Skin epidermis (tissue), 12 donors: ENCODE results near the gene HIRIP3.
"Not testable (repeated sequence)": the region's sequence is repeated elsewhere in the genome, so short reads cannot be mapped to it uniquely, and the experiment has no call there.

Experiments used
- H3K27ac ChIP-seq, 21 experiments: fragments of 200-600 bp; sonication (generic) in 11 of 21; one replicate each; pipeline ENCODE4 v1.5.0; 2020; ENCODE audit warnings: mild to moderate bottlenecking in 3 of 21, inconsistent platforms in 2 of 21, moderate library complexity in 2 of 21
- H3K4me3 ChIP-seq, 7 experiments: fragments of 200-600 bp; sonication (generic) in 2 of 7; one replicate each; pipeline ENCODE4 v1.5.0; 2020; ENCODE audit warnings: inconsistent platforms in 2 of 7, mild to moderate bottlenecking in 2 of 7, moderate library complexity in 1 of 7

HIRIP3 gene

DNA sequence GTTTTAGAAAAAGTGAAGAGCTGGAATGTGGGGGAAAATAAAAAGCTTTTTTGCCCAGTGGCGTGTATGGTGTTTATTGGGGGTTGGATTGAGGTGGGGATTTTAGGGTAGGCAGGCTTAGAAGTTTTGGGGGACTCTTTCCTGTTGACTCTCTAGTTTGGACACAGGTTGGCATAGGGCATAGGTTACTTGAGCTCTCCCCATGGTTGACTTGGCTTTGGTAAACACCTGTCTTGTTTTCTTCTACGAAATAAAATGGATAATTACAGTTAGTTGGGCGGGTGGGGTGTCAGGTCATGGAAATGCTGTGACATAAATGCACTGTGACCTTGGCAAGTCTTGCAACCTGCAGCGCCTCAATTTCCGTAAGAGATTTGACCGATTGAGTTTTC is 22.4 kb downstream of the HIRIP3 start:
- peak overlapping the region in 13 of 21 experiments; percentile 17 to 98 (median 93) for H3K27ac ChIP-seq
- H3K4me3 ChIP-seq: peak overlapping the region in 5 of 7 experiments; percentile 81 to 95 (median 85)

- H3K27ac ChIP-seq: peak overlapping the region in 4 of 21 experiments; percentile 8 to 98 (median 22)
- H3K4me3 ChIP-seq: no peak overlapping the region
Measured at GRCh38 chr16:29972500-29972899, 22.9 kb downstream of the HIRIP3 start.

GRCh38 chr16:29971304-29971703 is 24.1 kb downstream of the HIRIP3 start:
- Histone ChIP-seq H3K4me3 (no peak overlapping the region), H3K27ac (no peak overlapping the region)

DNA sequence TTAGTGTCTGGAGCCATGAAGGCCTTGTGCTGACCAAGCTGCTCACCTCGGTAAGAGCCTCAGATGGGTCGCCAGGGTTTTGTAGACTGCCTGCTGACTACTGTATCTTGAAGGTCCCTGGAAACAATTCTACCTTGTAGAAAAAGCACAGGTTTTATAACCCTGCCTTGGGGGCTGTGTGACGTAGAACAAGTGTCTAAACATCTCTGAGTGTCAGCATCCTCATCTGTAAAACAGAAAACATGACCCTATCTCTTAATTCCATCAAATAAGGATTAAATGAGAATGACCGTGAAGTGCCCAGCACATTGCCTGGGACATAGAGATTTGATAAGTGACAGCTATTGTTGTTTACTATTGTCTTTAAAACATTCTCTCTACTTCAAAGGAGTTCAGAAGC is 27.2 kb downstream of the HIRIP3 start:
- Histone ChIP-seq H3K27ac (no peak overlapping the region), H3K4me3 (no peak overlapping the region)

- H3K27ac ChIP-seq: peak overlapping the region in 20 of 21 experiments; percentile 82 to 96 (median 94)
- H3K4me3 ChIP-seq: peak overlapping the region; percentile 53 to 85 (median 69)
Measured at GRCh38 chr16:29963021-29963743, 32.2 kb downstream of the HIRIP3 start.

- peak overlapping the region; percentile 53 to 85 (median 69) for H3K4me3 ChIP-seq
- peak overlapping the region; percentile 82 to 96 (median 94) for H3K27ac ChIP-seq
Measured at GRCh38 chr16:29962344-29962994, 32.9 kb downstream of the HIRIP3 start.

- Histone ChIP-seq H3K27ac (peak within 1 kb of the TSS; percentile 82 to 96 (median 94)), H3K4me3 (peak within 1 kb of the TSS; percentile 53 to 85 (median 69))
Measured at GRCh38 chr16:29961479-29962343, 33.7 kb downstream of the HIRIP3 start, which contains the start of gene TMEM219. Gene TMEM219, plus strand, starts transcription at chr16:29962079. Its CDS starts 1,065 bp downstream, at chr16:29963144.

GRCh38 chr16:29961127-29961478 is 34.3 kb downstream of the HIRIP3 start:
- Histone ChIP-seq H3K27ac (peak overlapping the region in 20 of 21 experiments; percentile 82 to 96 (median 94)), H3K4me3 (peak overlapping the region; percentile 53 to 85 (median 69))

- not testable (repeated sequence) for H3K4me3 ChIP-seq, H3K27ac ChIP-seq
Measured at GRCh38 chr16:29959821-29960220, 35.6 kb downstream of the HIRIP3 start.

DNA sequence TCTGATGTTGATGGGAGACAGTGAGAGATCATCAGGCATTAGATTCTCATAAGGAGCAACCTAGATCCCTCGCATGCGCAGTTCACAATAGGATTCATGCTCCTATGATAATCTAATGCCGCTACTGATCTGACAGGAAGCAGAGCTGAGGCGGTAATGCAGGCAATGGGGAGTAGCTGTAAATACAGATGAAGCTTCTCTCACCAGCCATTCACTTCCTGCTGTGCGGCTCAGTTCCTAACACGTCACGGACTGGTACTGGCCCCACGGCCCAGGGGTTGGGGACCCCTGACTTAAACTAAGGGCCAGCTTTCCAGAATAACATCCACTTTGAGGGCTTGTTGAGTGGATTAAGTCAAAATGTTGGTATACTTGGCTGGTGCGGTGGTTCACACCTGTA is 36.1 kb downstream of the HIRIP3 start:
- Histone ChIP-seq H3K27ac (no peak overlapping the region), H3K4me3 (no peak overlapping the region)

DNA sequence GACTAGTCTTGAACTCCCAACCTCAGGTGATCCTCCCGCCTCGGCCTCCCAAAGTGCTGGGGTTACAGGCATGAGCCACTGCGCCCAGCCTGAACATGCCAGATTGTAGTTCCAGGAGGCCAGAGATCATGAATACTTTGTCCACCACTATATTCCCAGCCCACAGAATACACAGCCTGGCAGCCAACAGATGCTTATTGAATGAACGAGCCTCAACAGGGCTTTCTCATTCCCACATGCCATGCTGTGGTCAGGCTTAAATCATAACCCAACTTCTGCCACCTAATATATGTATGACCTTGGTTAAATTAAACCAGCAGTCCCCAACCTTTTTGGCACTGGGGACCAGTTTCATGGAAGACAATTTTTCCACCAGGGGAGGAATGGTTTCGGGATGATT is 36.7 kb downstream of the HIRIP3 start:
- Histone ChIP-seq H3K27ac (no peak overlapping the region), H3K4me3 (no peak overlapping the region)

- Histone ChIP-seq H3K4me3 (no peak overlapping the region), H3K27ac (no peak overlapping the region)
Measured at GRCh38 chr16:29951625-29952365, 43.6 kb downstream of the HIRIP3 start.

DNA sequence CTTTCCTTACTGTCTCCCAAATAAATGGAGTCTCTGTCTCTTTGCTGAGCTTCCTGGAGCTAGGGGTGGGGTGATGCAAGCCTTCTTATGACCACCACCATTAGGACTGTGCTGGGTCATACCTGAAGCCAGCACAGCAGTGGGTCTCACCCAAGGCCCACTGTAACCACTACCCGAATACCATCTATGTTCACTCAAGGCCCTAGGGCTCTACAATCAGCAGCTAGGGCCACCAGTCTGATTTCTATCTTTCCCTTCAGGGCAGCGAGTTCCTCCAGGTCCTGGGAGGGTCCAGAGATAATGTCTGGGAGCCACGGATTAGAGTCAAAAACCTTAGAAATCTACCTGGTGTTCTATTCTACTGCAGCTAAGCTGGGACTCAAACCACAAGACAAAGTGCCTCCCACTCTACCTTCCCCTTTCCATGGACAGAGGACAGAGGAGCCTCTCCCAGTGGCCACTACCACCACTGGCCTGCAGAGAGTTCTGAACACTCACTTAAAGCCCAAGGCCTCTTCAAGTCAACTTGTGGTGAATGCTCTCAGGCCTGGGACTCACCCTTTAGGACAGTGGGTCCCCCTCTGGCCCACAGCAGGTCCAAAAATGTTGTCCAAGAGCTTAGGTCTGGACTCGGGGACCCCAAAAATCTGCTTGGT is 44.5 kb downstream of the HIRIP3 start:
- Histone ChIP-seq H3K4me3 (no peak overlapping the region), H3K27ac (no peak overlapping the region)

DNA sequence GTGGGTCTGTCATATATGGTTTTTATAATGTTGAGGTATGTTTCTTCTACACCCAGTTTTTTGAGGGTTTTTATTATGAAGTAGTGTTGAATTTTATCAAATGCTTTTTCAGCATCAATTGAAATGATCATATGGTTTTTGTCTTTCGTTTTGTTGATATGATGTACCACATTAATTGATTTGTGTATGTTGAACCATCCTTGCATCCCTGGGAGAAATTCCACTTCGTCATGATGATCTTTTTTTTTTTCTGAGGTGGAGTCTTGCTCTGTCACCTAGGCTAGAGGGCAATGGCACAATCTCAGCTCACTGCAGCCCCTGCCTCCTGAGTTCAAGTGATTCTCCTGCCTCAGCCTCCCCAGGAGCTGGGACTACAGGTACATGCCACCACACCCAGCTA is 47.5 kb downstream of the HIRIP3 start:
- H3K27ac ChIP-seq: no peak overlapping the region
- no peak overlapping the region for H3K4me3 ChIP-seq

GRCh38 chr16:29943846-29944799 is 51.3 kb downstream of the HIRIP3 start:
- Histone ChIP-seq H3K27ac (peak overlapping the region in 20 of 21 experiments; percentile 18 to 83 (median 66)), H3K4me3 (no peak overlapping the region)
